ENCODE results near the gene SPTLC1. TPM values are rescaled to one million over a fixed set of nuclear protein-coding genes. Genes with fewer than 3 reads are reported as not detected.

SPTLC1 gene
- total RNA-seq, 2 donors from 2014 or later = 77.2 to 83.8 TPM

DNA sequence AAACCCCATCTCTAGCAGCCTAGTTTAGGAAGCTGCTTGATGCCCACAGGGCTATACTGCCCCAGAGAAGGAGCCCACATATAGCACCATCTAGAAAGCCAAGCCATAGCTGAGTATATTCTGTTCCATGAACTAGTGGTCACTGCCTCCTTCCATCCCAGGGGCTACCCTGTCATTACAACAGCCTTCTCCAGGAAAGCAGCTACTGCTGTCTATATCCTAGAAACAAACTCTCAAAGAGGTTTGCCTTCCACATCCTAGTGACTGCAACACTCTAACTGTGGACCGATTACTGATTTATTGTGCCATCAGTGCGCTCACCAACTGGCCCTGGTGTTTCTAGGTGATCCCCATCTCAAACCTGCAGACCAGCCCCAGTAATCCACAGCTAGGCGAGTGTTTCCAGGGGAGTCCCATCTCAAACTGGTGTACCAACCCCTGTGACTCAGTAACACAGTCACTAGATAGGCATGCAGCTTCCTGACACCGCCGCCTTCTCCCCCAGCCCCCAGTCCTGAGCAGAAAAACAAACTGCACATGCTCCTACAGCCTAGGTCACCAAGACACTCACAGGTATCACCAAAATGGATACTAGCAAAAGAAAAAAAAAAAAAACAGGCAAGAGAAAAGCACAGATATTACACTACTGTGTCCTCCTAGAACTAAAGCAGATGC is 14.8 kb downstream of the SPTLC1 start:
- Histone ChIP-seq H3K36me3 (no peaks in the 10 kb centered on the region), H3K27me3 (no peaks in the 10 kb centered on the region), H3K27ac (no peak overlapping the region), H3K9me3 (no peaks in the 10 kb centered on the region), H3K4me3 (no peak overlapping the region), H3K4me1 (no peaks in the 10 kb centered on the region), H3K9ac (ENCODE audit: low read depth in 2 of 2, low read length in 2 of 2) (no peak overlapping the region)
- TF ChIP-seq, protein P1, sequence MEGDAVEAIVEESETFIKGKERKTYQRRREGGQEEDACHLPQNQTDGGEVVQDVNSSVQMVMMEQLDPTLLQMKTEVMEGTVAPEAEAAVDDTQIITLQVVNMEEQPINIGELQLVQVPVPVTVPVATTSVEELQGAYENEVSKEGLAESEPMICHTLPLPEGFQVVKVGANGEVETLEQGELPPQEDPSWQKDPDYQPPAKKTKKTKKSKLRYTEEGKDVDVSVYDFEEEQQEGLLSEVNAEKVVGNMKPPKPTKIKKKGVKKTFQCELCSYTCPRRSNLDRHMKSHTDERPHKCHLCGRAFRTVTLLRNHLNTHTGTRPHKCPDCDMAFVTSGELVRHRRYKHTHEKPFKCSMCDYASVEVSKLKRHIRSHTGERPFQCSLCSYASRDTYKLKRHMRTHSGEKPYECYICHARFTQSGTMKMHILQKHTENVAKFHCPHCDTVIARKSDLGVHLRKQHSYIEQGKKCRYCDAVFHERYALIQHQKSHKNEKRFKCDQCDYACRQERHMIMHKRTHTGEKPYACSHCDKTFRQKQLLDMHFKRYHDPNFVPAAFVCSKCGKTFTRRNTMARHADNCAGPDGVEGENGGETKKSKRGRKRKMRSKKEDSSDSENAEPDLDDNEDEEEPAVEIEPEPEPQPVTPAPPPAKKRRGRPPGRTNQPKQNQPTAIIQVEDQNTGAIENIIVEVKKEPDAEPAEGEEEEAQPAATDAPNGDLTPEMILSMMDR (IDR thresholded peaks at IDR 0.05) = no peak
- DNase-seq = no peak
- intact Hi-C loops (cut with DNase I) = no loop called here

GRCh38 chr9:92098638-92099037 is 16.6 kb downstream of the SPTLC1 start:
- no peaks in the 10 kb centered on the region for H3K4me1 ChIP-seq
- H3K36me3 ChIP-seq = no peaks in the 10 kb centered on the region
- H3K9ac ChIP-seq (ENCODE audit: low read depth in 2 of 2, low read length in 2 of 2) = no peak overlapping the region
- no peak overlapping the region for H3K27ac ChIP-seq
- no peak for DNase-seq
- TF ChIP-seq, protein P1 (IDR thresholded peaks at IDR 0.05) = no peak
- no peaks in the 10 kb centered on the region for H3K27me3 ChIP-seq
- no peaks in the 10 kb centered on the region for H3K9me3 ChIP-seq
- no peak overlapping the region for H3K4me3 ChIP-seq
- intact Hi-C loops (cut with DNase I) = no loop called here

GRCh38 chr9:92097997-92098482 is 17.2 kb downstream of the SPTLC1 start:
- H3K27ac ChIP-seq = no peak overlapping the region

GRCh38 chr9:92095236-92095635 is 20.0 kb downstream of the SPTLC1 start:
- no peaks in the 10 kb centered on the region for H3K4me1 ChIP-seq
- intact Hi-C loops (cut with DNase I) = no loop called here
- no peak for DNase-seq
- no peaks in the 10 kb centered on the region for H3K36me3 ChIP-seq
- no peak overlapping the region for H3K4me3 ChIP-seq
- no peak overlapping the region for H3K9ac ChIP-seq (ENCODE audit: low read depth in 2 of 2, low read length in 2 of 2)
- H3K27me3 ChIP-seq = no peaks in the 10 kb centered on the region
- TF ChIP-seq, protein P1 (IDR thresholded peaks at IDR 0.05) = no peak
- H3K27ac ChIP-seq = no peak overlapping the region
- H3K9me3 ChIP-seq = no peaks in the 10 kb centered on the region

More at GRCh38 chr9:92097997-92098482, 17.2 kb downstream of the SPTLC1 start:
- intact Hi-C loops (cut with DNase I) = no loop called here
- TF ChIP-seq, protein P1 (IDR thresholded peaks at IDR 0.05) = no peak
- Histone ChIP-seq H3K9me3 (no peaks in the 10 kb centered on the region), H3K27me3 (no peaks in the 10 kb centered on the region), H3K4me3 (no peak overlapping the region), H3K36me3 (no peaks in the 10 kb centered on the region), H3K4me1 (no peaks in the 10 kb centered on the region), H3K9ac (ENCODE audit: low read depth in 2 of 2, low read length in 2 of 2) (no peak overlapping the region)
- DNase-seq = peak; percentile 91

GRCh38 chr9:92094655-92095054 is 20.6 kb downstream of the SPTLC1 start:
- DNase-seq = no peak

More at GRCh38 chr9:92094655-92095054, 20.6 kb downstream of the SPTLC1 start:
- Histone ChIP-seq H3K9ac (ENCODE audit: low read depth in 2 of 2, low read length in 2 of 2) (no peak overlapping the region), H3K9me3 (no peaks in the 10 kb centered on the region), H3K4me3 (no peak overlapping the region), H3K4me1 (no peaks in the 10 kb centered on the region), H3K27me3 (no peaks in the 10 kb centered on the region), H3K27ac (no peak overlapping the region), H3K36me3 (no peaks in the 10 kb centered on the region)
- TF ChIP-seq, protein P1 (IDR thresholded peaks at IDR 0.05) = no peak
- intact Hi-C loops (cut with DNase I) = no loop called here
